ENCODE data around the gene RPS6KA2.
"Not testable (repeated sequence)": the region's sequence is repeated elsewhere in the genome, so short reads cannot be mapped to it uniquely, and the experiment has no call there.

The RPS6KA2 gene

DNA sequence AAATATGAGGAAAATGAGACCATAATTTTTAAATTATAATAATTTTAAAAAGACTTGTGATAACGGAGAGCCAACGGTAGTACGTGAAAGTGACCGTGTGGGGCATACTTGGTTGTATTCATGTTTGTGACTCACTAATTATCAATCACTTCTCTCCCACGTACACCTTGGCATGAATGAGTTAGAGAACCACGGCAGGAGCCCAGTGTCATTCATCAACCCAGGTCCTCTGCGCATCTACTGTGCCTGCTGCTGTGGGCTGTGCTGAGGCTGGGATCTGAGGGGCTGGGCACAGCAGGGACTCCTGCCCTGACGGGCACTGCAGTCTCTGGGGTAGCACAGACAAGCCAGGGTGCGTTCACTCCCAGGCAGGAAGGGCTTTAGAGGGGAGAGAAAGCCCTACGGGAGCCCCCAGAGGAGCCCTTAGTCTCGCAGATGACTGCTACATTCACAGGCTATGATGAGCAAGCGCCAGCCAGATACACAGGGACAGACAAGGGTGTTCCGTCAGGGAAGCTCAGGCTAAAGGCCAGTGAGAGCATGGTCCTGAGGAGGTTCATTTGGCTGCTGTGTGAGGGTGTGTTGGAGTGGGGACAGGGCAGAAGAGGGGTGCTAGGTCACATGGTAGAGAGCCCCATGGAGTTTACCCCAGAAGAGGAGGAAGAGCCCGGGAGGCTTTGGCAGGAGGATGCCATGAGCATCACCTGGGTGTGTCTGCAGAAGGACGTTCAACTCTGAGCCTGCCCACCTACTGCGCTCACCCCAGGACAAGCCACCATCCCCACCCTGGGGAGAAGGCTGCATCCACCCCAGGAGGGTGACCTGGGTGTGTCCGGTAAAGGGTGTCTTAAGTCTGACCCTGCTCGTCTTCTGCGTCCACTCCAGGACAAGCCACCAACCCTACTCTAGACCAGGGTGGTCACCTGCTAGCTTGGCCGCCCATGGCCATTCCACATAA is 8.2 kb upstream of the RPS6KA2 start:
- DNase-seq (ENCODE audit: low spot score), result no peak

DNA sequence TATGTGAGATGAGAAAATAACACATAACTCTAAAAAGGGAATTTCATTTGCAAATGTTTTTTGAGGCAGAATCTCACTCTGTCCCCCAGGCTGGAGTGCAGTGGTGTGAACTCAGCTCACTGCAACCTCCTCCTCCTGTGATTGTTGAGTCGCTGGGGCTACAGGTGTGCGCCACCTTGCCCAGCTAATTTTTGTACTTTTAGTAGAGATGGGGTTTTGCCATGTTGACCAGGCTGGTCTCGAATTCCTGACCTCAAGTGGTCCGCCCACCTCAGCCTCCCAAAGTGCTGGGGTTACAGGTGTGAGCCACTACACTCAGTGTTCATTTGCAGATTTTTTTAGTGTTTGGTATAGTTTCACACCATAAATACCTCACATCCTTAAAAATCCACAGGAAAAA is 7.5 kb upstream of the RPS6KA2 start:
- DNase-seq (ENCODE audit: low spot score), result not testable (repeated sequence)

DNA sequence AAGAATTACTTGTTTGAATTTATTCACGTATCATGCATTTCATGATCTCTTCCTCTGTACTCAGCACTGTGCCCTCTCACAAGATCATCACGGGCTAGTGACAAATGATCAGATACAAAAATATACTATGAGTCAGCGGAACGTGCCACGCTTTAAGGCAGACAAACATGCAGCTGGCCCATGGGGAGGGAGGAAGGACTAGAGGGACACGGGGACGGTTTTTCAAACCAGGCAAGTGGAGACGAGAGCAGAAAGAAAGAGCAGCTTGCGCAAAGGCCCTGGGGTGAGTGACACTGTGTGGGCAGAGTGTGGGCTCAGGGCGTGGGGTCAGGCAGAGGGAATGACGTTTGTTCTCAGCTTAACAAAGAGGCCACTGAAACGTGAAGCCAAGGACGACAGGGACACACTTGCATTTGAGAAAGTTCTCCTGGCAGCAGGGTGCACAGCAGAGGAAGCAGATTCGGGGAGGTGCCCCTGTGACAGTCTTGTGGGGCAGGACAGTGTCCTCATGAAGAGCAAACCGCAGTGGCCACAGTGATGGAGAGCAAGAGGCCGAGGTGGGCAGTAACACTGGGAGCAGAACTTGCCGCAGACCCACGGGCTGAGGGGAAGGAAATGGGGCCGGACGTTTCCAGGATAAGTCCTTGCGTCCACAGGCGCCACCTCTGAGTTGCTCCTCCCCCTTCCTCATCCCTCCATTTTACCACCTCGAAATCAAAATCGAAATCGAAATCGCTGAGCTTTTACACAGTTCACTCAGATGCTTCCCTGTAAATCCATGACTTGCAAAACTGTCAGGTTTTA is 6.9 kb upstream of the RPS6KA2 start:
- DNase-seq (ENCODE audit: low spot score), result peak; percentile 39

DNA sequence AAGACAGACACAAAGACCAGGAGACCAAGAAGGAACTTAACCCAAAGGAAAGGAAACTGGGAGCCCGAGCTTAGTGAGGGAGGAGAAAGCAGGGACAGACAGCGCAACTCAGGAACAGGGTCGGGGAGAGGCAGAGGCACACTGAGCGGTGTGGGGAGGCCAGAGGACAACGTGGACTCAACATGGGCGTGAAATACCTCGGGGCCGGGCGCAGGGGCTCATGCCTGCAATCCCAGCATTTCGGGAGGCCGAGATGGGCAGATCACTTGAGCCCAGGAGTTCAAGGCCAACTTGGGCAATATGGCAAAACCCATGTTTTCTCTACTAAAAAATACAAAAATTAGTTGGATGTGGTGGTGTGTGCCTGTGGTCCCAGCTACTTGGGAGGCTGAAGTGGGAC is 5.7 kb upstream of the RPS6KA2 start:
- no peak for DNase-seq (ENCODE audit: low spot score)

DNA sequence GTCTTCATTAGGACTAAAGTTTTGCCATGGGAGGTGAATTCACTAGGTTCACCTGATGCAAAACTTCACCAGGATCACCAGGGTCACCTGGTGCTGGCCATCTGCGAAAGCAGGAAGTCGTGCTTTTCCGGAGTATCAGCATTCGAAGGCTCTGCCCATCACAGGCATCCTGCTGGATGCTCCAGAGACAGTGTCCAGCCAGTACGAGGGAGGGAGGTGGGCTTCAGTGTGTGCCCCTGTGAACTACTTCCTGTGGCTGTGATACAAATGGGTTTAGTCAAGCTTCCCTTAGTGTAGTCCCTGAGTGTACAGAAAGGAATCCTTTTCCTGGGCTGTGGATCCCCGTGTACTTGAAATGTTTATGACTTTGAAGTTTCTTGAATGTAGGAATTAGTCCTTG is 3.4 kb upstream of the RPS6KA2 start:
- DNase-seq (ENCODE audit: low spot score), result no peak

DNA sequence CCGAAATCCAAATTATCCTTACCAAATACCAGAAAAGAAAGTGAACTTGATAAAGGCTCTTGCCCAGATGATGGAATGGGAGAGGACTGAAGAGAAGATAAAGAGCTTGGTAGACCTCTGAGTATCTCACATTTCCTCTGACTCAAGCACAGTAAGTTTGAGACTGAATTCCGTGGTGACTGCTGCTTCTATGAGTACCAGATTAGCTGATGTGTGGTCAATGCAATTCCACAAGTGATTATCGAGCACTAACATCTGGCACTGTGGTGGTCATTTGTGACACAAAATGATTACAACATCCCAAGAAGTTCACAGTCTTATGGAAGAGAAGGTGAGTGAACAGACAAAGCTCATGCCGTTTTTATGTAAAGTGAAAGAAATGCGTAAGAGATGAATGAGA is 2.6 kb upstream of the RPS6KA2 start:
- no peak for DNase-seq (ENCODE audit: low spot score)

DNA sequence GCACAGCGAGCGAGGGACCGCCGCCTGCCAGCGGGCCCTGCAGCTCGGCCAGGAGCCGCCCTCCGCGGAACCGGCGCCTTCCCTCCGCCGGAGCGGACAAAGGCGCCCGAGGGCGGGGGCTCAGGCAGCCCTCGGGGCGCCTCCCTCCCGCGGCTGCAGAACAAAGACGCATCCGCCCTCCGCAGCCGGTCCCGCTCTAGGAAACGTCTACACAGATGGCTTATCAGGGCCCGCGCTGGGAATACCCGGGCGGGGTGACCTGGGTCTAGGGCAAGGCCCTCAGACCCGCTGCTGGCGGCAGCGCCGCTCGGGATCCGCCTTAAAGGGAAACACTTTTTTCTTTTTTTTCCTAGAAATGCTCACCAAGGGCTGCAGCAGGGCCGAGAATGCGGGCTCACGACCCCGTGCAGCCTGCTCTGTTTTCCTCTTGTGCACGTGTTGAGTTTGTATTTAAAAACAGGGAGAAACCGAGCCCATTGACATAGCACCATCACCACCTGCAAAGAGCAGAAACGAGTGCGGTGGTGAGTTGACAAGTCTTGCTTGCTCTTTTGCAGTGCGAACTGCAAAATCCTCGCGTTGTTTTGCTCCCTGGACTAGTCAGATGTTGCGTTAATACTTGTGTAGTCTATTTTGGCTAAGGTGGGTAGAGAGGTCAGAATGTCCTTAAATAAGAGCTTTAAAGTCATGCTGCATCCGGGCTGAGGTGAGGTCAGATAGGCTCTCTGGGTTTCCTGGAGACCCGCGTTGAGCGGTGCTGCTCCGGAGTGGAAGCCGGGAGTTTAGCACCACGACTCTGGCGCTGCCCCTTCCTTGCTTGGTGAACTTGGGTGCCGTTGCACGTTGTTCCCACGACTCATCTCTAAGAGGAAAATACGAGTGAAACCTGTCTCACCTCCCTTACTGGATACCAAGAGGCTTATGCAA is 1.1 kb upstream of the RPS6KA2 start:
- DNase-seq (ENCODE audit: low spot score), result peak; percentile 59

DNA sequence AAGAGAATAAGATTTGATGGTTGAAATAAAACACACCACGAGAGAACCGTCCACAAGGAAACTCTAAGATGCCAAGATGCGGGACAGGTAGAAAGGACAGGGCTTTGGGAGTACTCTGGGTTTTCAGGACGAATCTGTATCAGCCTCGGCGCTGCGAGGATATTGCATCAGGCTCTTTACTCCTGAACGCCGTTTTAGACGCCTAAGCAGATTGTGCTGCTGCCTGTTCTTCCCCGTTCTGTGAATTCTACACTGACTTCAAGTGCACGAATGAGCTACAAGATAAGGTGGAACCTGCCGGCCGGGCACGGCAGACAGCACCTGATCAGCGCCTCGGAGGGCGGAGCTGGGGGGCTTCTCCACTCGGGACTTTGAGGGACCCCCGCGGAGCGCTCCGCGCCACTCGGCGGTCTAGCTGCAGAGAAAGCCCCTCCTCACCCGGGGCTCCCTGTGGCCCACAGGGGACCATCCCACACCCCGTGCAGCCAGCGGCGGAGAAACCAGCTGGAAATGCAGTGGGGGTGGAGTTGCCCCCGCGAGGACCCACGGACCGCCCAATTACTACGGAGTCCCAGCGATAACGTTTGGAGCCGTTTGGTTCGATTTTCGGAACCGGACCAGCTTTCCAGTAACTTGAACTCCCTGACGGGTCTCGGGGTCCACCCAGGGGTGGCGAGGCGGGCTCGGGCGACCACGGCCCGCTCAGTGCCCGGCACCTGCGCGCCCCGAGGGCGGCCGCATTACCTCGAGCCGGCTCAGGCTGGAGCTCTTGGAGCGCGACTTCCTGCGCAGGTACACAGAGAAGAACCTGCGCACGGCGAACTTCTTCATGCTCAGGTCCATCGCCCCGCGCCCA is 646 bp downstream of the RPS6KA2 start:
- DNase-seq (ENCODE audit: low spot score), result no peak

DNA sequence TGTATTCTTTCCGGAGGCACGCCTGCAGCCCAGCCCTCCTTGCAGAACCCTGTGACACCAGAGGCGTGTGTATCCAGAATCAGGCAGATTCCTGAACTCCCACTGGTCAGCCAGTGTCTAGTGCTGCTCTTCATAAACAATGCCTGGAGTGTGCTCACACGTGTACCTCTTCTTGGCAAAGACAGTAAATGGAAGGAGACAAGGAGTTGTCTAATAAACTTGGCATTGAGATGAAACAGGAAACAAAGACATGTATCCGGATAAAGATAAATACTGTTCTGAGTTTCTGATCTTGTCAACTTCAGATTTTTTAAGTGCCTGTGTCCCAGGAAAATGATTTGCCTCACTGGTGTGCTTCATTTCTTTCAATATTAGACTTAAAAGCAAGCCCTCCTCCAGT is 1.7 kb downstream of the RPS6KA2 start:
- DNase-seq (ENCODE audit: low spot score), result no peak

DNA sequence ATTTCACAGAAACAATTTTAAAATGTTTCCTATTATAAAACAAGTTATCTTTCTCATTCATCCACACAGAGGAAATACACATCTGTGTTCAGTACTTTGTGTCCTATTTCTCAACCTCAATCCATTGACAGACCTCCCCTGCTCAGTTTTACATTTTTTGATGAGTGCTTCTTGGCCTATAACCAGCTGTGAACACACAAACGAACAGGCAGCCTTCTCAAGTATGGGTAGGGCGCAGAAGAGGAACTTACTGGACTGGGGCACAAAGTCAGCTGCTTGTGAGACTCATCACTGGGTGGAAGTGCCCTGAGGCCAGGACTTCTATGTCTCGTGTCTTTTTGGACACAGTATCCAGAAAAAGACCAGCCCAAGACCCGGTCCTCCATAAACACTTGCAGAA is 2.8 kb downstream of the RPS6KA2 start:
- DNase-seq (ENCODE audit: low spot score), result no peak

DNA sequence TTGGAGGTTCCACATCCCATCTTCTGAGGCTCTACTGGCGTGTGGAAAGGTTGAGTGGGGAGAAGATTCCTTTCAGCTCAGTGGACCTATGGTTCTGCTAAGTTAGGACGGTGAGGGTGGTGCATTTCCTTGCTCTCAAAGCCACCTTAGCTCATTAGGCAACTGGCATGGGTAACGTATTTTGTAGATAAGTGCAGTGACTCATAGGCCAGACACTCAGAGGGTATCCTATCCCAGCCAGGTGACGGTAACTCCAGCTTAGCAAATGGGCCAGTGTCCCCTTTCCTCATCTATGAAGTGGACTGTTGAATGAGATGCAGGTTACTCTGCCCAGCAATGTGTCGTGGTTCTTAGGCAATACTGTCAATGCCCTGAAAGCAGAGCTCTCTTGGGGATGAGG is 3.7 kb downstream of the RPS6KA2 start:
- DNase-seq (ENCODE audit: low spot score), result no peak

DNA sequence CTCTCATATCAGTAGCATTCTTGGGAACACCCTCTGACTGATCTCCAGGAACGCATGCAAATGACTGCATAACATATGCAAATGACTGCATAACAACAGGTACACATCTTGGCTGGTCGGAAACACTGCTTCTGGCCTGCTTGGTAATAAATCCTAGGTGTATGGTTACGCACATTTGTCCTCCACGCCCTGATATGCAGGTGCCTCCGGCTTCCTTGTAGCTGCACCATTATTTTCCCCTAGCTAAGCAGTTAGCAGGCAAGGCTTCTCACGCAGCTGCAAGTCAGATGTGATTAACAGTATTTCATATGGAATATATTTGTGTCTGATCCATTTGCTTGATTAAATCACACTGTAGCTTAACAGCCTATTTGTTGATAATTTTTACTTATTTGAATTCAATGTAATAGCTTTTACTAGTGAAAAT is 5.9 kb downstream of the RPS6KA2 start:
- DNase-seq (ENCODE audit: low spot score), result no peak

DNA sequence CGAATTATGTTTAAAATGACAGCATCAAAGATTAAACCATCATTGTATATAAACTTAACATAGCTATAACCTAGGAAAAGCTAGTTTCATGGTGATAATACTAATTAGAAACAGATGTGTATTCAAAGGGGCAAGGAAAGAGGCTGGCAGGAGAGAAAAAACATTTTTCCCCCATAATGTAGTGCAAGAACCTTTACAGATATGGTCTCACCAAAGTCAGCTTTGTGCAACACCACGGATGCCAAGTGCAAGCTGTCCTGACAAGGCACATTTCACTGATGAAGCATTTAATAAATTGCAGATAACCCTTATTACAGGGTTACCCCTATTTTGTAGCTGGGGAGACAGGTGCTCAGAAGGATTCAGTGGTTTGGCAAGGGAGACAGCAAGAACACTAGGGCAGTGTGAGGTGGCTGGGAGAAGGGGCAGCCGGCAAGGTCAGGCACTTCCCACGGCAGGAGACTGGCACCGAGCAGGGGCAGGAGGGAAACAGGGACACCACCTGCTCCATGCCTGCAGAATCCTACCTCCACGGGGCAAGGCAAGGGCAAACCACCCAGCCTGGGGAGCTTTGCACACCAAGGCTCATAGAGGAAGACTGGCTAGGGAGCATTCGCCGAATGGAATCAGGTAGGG is 6.5 kb downstream of the RPS6KA2 start:
- no peak for DNase-seq (ENCODE audit: low spot score)

DNA sequence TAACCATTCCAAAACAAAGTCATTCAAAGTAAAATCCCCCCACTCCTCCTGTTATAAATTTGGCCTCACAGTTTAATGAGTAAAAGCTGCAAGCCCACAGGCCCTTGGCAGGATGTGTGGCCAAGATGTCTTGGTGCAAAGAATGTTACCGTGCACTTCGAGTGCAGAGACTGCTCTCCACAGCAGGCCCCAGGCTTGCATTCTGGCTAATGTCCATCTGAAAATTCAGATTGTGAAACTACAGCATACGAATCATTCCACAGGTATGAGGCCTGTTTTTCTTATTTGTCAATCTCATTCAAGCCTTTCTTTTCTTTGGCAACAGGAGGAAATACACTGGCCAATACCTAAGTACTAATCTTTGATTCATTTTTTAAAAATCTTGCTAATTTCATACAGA is 7.1 kb downstream of the RPS6KA2 start:
- no peak for DNase-seq (ENCODE audit: low spot score)

DNA sequence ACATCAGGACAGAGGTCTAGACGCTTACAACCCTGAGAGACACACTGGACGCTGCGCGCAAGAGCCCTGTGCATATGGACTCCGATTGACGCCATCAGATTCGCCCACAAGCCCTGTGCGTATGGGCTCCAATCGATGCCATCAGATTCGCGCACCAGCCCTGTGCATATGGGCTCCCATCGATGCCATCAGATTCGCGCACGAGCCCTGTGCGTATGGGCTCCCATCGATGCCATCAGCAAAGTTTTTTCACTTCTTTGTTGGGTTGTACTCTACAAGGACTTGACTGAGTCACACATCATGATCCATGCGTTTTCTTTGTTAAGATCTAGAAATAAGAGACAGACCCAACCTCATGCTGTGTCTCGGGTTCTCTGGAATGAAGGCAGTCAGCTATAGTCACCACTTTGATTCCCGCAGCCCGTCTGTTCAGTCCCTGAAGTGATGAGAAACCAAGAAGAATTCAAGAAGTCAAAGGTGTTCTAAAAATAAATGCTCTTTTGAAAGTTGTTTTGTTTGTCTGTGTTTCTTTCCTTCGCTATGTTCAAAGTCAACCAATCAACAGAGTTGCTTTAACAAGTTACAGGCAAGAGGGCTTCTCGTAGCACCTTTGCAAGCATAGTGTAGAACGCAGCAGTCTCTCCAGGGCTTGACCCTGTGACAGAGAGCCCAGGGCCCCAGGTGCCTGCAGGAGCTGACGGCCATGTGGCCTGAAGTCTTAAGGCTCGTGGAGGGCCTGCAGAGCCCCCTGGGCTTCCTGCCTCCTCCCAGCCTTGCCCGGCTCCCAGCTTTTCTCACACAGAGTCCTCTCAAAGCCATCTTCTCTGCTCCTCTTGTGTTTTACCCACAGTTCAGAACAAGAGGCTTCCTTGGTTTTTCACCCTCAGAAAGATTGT is 7.9 kb downstream of the RPS6KA2 start:
- DNase-seq (ENCODE audit: low spot score), result no peak

DNA sequence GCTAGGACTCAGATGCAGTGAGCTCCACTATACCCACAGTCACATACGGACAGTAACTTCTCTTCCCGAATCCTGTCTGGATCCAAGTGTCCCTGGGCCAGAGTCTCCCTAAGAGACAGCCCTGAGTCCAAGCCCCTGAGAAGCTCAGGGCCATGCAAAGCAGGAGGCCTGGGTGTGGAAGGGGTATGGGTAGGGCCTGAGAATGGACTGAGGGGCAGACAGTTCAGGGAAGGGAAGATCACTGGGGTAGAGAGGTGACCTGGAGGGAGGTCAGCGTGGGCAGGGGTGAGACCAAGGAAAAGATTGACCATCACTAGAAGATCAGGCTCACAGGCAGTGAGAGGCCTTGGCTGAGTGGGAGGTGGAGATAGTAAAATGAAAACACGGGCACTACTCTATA is 8.8 kb downstream of the RPS6KA2 start:
- DNase-seq (ENCODE audit: low spot score), result no peak

DNA sequence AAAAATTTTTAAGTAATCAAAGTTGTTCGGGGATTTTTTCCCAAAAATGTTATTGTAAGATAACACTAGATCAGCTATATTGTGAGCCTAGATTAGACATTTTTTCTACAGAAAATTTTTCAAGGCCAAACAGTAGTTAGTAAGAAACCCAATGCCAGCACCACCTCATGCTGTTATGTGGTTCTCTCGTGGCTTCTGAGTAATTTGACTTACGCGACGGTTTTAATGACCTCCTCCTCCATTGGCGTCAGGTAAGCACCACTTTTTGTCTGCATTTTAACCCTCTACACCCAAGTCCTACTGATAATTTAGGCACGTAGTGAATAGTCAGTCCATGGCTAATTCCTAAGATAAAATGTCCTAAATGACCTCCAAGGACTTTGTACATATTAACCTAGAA is 9.7 kb downstream of the RPS6KA2 start:
- no peak for DNase-seq (ENCODE audit: low spot score)

DNA sequence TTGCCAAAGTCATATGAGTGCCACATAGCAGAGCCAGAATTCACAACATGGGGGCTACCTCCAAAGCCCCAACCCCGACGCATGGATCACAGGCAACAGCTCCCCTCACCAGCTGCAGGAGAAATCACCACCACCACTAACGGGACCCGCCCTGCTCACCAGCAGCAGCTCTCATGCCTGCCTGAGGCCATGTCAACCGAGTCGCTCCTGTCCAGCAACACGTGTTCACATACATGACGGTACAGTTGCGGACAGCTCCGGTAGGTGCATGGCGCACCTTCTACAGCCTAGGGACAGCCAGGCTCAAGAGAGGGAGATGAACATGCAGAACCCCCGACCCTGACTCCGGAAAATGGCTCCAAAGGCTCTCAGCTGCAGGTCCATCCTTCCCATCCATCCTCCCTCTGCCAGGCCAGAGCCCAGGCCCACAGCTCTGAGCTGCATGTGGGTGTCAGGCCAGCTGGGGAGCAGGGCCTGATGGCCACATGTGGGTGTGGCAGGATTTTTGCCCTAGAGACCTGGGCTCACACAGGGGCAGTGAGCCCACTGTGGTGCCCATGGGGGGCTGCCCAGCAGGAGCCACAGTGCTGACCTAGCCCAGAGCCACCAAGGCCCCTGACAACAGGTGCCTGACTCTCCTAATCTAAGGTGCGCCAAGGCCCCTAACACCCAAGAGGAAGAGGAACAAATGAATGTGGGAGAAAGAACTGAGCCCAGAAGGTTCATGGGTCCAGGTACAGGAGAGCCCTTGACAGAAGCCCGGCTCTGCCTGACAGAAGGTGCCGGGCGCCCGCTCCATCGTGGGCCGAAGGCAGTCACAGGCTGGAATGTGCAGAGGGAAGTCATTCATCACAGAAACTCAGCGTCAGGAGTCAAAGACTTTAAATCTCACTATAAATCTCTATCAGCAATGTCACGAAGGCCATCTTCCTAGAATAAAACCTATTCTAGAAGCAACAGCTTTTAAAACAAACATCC is 10.5 kb downstream of the RPS6KA2 start:
- no peak for DNase-seq (ENCODE audit: low spot score)

All from hematopoietic multipotent progenitor cell treated with erythropoietin and hydrocortisone succinate and interleukin-3 and kit ligand, for 17 days (in vitro differentiated cells).